ENCODE measurements around the gene PTPN1.

- no peak for TF ChIP-seq ZNF830 (tag by site-specific recombination; IDR thresholded peaks at IDR 0.05; ENCODE audit: low read depth)
- TF ChIP-seq CTCF (tag by site-specific recombination; IDR thresholded peaks at IDR 0.05) = no peak
- TF ChIP-seq REST (tag by site-specific recombination; IDR thresholded peaks at IDR 0.05) = no peak
- no peak for TF ChIP-seq PATZ1 (tag by site-specific recombination; IDR thresholded peaks at IDR 0.05)
- no peak for TF ChIP-seq BCL11A (tag by site-specific recombination; IDR thresholded peaks at IDR 0.05; ENCODE audit: low read depth)
- TF ChIP-seq ZBTB11 (tag by site-specific recombination; conservative IDR thresholded peaks at IDR 0.05; ENCODE audit: low read depth) = no peak
- TF ChIP-seq ZNF133 (tag by site-specific recombination; IDR thresholded peaks at IDR 0.05) = no peak
- no peak for TF ChIP-seq SP2 (tag by site-specific recombination; IDR thresholded peaks at IDR 0.05)
- no peak for TF ChIP-seq ZNF473 (tag by site-specific recombination; IDR thresholded peaks at IDR 0.05)
- TF ChIP-seq TCF7L2 (IDR thresholded peaks at IDR 0.05; ENCODE audit: borderline replicate concordance, low read depth, low read length) = no peak
- no peak for TF ChIP-seq ZNF211 (tag by site-specific recombination; IDR thresholded peaks at IDR 0.05; ENCODE audit: low read depth)
- no peak for TF ChIP-seq YY1 (tag by site-specific recombination; IDR thresholded peaks at IDR 0.05)
- TF ChIP-seq HOXD13 (CRISPR knock-in tag; IDR thresholded peaks at IDR 0.05; ENCODE audit: borderline replicate concordance) = no peak
These were observed 50.7 kb downstream of the PTPN1 start for GRCh38 chr20:50560867-50561266.
